Stimulated activated CD8-positive, alpha-beta memory T cell treated with anti-CD3 and anti-CD28 coated beads, Interleukin-4, amount 100 ng/mL, for 24 hours (primary cell): ENCODE measurements around the gene TAX1BP3.

Experiments used
- DNase-seq: peaks from one replicate; pipeline ENCODE4 v3.0.0-alpha.2; 2020; ENCODE audit warnings: low read depth

The TAX1BP3 gene

GRCh38 chr17:3657874-3658783 is 10.2 kb downstream of the TAX1BP3 start:
- no peak for DNase-seq

- no peak for DNase-seq
Observed at GRCh38 chr17:3657588-3657869, 10.8 kb downstream of the TAX1BP3 start.

- no peak for DNase-seq
Observed at GRCh38 chr17:3656755-3657587, 11.4 kb downstream of the TAX1BP3 start.

- DNase-seq, result no peak
Observed at GRCh38 chr17:3656353-3656752, 12.0 kb downstream of the TAX1BP3 start.

GRCh38 chr17:3655766-3656165 is 12.6 kb downstream of the TAX1BP3 start:
- no peak for DNase-seq

- DNase-seq, result no peak
Observed at GRCh38 chr17:3647769-3648555, 20.4 kb downstream of the TAX1BP3 start.

- DNase-seq, result no peak
Observed at GRCh38 chr17:3647251-3647650, 21.1 kb downstream of the TAX1BP3 start.

- DNase-seq, result no peak
Observed at GRCh38 chr17:3645310-3645709, 23.1 kb downstream of the TAX1BP3 start.

GRCh38 chr17:3643889-3644349 is 24.5 kb downstream of the TAX1BP3 start:
- DNase-seq, result no peak

GRCh38 chr17:3641717-3642486 is 26.5 kb downstream of the TAX1BP3 start:
- no peak for DNase-seq

GRCh38 chr17:3641014-3641413 is 27.4 kb downstream of the TAX1BP3 start:
- DNase-seq, result no peak

GRCh38 chr17:3639981-3640596 is 28.3 kb downstream of the TAX1BP3 start:
- no peak for DNase-seq

GRCh38 chr17:3636908-3637373 is 31.4 kb downstream of the TAX1BP3 start:
- no peak for DNase-seq

- DNase-seq, result peak; percentile 92
Observed at GRCh38 chr17:3636154-3636907, 32.0 kb downstream of the TAX1BP3 start, which contains the start of the genes CTNS and SHPK. Gene CTNS (plus strand): TSS chr17:3636760. CDS start chr17:3640207, 3,447 bp downstream. Gene SHPK (minus strand): TSS chr17:3636250. CDS start chr17:3636219, 31 bp downstream.

GRCh38 chr17:3635474-3636153 is 32.8 kb downstream of the TAX1BP3 start:
- no peak for DNase-seq

- no peak for DNase-seq
Observed at GRCh38 chr17:3632287-3632686, 36.1 kb downstream of the TAX1BP3 start.

- DNase-seq, result no peak
Observed at GRCh38 chr17:3630781-3631180, 37.6 kb downstream of the TAX1BP3 start.

GRCh38 chr17:3627769-3628167 is 40.6 kb downstream of the TAX1BP3 start:
- no peak for DNase-seq
